Measurements from ENCODE around the gene KCNC2. TPM values are rescaled to one million over a fixed set of nuclear protein-coding genes. Genes with fewer than 3 reads are reported as not detected.

The KCNC2 gene
- polyA plus RNA-seq, 1 donor from 2014 or later = 7.4 TPM

DNA sequence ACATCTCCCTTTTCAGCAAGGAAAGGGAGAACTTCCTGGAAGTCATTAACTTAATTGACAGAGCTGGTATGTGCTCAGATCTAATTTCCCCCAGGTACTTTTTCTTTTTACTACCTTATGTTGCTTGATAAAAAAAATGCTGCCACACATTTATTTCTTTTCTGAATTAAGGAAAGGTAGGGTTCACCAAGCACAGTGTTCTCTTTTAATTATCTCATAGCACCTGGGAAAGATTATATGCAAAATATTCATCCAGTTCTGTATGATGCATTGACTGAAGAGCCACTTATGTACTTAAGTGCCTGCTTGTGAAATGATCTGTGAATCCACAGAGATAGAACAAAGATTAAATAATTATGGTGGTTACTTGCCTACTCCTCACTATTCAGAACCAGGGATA lies 25.1 kb downstream of the KCNC2 start:
- no peak overlapping the region for H3K4me2 ChIP-seq (ENCODE audit: low read length)
- H2AFZ ChIP-seq (ENCODE audit: low read depth, low read length) = no peak overlapping the region
- H3K27me3 ChIP-seq (ENCODE audit: insufficient read depth, low read depth, low read length) = no peaks in the 10 kb centered on the region
- no peaks in the 10 kb centered on the region for H4K20me1 ChIP-seq (ENCODE audit: insufficient read depth)
- no peaks in the 10 kb centered on the region for H3K79me2 ChIP-seq (replicated peaks; ENCODE audit: insufficient read depth, low read length)
- H3K27ac ChIP-seq (ENCODE audit: low read length) = no peak overlapping the region
- H3F3A ChIP-seq (ENCODE audit: insufficient read depth, low read length, poor library complexity, severe bottlenecking) = no peaks in the 10 kb centered on the region
- no peak overlapping the region for H3K9ac ChIP-seq (ENCODE audit: low read length)
- no peaks in the 10 kb centered on the region for H3K9me3 ChIP-seq (ENCODE audit: low read length)
- TF ChIP-seq, protein P1, sequence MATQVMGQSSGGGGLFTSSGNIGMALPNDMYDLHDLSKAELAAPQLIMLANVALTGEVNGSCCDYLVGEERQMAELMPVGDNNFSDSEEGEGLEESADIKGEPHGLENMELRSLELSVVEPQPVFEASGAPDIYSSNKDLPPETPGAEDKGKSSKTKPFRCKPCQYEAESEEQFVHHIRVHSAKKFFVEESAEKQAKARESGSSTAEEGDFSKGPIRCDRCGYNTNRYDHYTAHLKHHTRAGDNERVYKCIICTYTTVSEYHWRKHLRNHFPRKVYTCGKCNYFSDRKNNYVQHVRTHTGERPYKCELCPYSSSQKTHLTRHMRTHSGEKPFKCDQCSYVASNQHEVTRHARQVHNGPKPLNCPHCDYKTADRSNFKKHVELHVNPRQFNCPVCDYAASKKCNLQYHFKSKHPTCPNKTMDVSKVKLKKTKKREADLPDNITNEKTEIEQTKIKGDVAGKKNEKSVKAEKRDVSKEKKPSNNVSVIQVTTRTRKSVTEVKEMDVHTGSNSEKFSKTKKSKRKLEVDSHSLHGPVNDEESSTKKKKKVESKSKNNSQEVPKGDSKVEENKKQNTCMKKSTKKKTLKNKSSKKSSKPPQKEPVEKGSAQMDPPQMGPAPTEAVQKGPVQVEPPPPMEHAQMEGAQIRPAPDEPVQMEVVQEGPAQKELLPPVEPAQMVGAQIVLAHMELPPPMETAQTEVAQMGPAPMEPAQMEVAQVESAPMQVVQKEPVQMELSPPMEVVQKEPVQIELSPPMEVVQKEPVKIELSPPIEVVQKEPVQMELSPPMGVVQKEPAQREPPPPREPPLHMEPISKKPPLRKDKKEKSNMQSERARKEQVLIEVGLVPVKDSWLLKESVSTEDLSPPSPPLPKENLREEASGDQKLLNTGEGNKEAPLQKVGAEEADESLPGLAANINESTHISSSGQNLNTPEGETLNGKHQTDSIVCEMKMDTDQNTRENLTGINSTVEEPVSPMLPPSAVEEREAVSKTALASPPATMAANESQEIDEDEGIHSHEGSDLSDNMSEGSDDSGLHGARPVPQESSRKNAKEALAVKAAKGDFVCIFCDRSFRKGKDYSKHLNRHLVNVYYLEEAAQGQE (IDR thresholded peaks at IDR 0.05; ENCODE audit: borderline replicate concordance) = no peak
- peak; percentile 77 for TF ChIP-seq POLR2AphosphoS5 (IDR thresholded peaks at IDR 0.05)
- TF ChIP-seq EZH2 (IDR thresholded peaks at IDR 0.05; ENCODE audit: borderline replicate concordance, insufficient read depth, low read length, poor library complexity, severe bottlenecking) = no peak
- TF ChIP-seq MXI1 (conservative IDR thresholded peaks at IDR 0.05; ENCODE audit: poor library complexity, severe bottlenecking) = no peak
- H3K36me3 ChIP-seq (ENCODE audit: insufficient read depth, low read length) = no peaks in the 10 kb centered on the region
- no peaks in the 10 kb centered on the region for H3K9me2 ChIP-seq (ENCODE audit: insufficient read depth, low read length)
- H3K4me3 ChIP-seq (ENCODE audit: low read length) = no peak overlapping the region

DNA sequence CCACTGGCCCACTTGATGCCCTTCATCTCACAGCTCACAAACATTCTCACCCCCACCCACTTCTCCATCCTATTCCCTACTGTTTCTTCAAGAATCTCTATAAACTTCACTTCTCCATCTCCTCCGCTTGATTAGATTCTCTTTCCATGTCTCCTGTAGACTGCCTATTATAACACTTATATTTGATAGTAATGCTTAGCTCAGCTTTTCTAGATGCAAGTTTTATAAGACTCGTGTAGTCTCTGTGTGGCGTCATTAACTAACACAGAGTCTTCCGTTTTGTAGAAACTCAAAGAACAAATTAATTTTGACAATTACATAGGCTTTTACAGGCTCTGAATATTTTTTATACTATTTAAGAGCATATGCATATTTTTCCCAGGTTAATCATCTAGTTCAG lies 25.7 kb downstream of the KCNC2 start:
- no peaks in the 10 kb centered on the region for H4K20me1 ChIP-seq (ENCODE audit: insufficient read depth)
- H3K27ac ChIP-seq (ENCODE audit: low read length) = no peak overlapping the region
- TF ChIP-seq RAD21 (conservative IDR thresholded peaks at IDR 0.05) (no peak), EP300 (conservative IDR thresholded peaks at IDR 0.05; ENCODE audit: poor library complexity, severe bottlenecking) (no peak), POLR2AphosphoS5 (IDR thresholded peaks at IDR 0.05) (no peak), SMC3 (conservative IDR thresholded peaks at IDR 0.05; ENCODE audit: poor library complexity) (no peak), EZH2 (IDR thresholded peaks at IDR 0.05; ENCODE audit: borderline replicate concordance, insufficient read depth, low read length, poor library complexity, severe bottlenecking) (no peak), MXI1 (conservative IDR thresholded peaks at IDR 0.05; ENCODE audit: poor library complexity, severe bottlenecking) (no peak), TAF1 (IDR thresholded peaks at IDR 0.05; ENCODE audit: low read depth) (no peak)
- TF ChIP-seq, protein P1 (IDR thresholded peaks at IDR 0.05; ENCODE audit: borderline replicate concordance) = no peak
- TF ChIP-seq, protein P2, sequence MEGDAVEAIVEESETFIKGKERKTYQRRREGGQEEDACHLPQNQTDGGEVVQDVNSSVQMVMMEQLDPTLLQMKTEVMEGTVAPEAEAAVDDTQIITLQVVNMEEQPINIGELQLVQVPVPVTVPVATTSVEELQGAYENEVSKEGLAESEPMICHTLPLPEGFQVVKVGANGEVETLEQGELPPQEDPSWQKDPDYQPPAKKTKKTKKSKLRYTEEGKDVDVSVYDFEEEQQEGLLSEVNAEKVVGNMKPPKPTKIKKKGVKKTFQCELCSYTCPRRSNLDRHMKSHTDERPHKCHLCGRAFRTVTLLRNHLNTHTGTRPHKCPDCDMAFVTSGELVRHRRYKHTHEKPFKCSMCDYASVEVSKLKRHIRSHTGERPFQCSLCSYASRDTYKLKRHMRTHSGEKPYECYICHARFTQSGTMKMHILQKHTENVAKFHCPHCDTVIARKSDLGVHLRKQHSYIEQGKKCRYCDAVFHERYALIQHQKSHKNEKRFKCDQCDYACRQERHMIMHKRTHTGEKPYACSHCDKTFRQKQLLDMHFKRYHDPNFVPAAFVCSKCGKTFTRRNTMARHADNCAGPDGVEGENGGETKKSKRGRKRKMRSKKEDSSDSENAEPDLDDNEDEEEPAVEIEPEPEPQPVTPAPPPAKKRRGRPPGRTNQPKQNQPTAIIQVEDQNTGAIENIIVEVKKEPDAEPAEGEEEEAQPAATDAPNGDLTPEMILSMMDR (IDR thresholded peaks at IDR 0.05; ENCODE audit: poor library complexity, severe bottlenecking) = no peak

More for the DNA sequence above, 25.7 kb downstream of the KCNC2 start:
- no peaks in the 10 kb centered on the region for H3F3A ChIP-seq (ENCODE audit: insufficient read depth, low read length, poor library complexity, severe bottlenecking)
- no peaks in the 10 kb centered on the region for H3K36me3 ChIP-seq (ENCODE audit: insufficient read depth, low read length)
- H3K4me3 ChIP-seq (ENCODE audit: low read length) = no peak overlapping the region
- no peaks in the 10 kb centered on the region for H3K9me3 ChIP-seq (ENCODE audit: low read length)
- no peaks in the 10 kb centered on the region for H3K9me2 ChIP-seq (ENCODE audit: insufficient read depth, low read length)
- no peaks in the 10 kb centered on the region for H3K79me2 ChIP-seq (replicated peaks; ENCODE audit: insufficient read depth, low read length)
- no peak overlapping the region for H2AFZ ChIP-seq (ENCODE audit: low read depth, low read length)
- H3K4me2 ChIP-seq (ENCODE audit: low read length) = no peak overlapping the region
- no peak overlapping the region for H3K9ac ChIP-seq (ENCODE audit: low read length)
- no peaks in the 10 kb centered on the region for H3K27me3 ChIP-seq (ENCODE audit: insufficient read depth, low read depth, low read length)
